Activated CD4-positive, CD25-positive, alpha-beta regulatory T cell treated with anti-CD3 and anti-CD28 coated beads, Interleukin-2, amount 50 U/mL, for 16 hours (primary cell): ENCODE measurements around the gene MAP3K20.

Experiments used
- DNase-seq: peaks from one replicate; pipeline ENCODE4 v3.0.0-alpha.2; 2020; ENCODE audit warnings: low read depth, low spot score

MAP3K20 gene

GRCh38 chr2:173050684-173051083 lies 25.0 kb upstream of the MAP3K20 start:
- no peak for DNase-seq

DNA sequence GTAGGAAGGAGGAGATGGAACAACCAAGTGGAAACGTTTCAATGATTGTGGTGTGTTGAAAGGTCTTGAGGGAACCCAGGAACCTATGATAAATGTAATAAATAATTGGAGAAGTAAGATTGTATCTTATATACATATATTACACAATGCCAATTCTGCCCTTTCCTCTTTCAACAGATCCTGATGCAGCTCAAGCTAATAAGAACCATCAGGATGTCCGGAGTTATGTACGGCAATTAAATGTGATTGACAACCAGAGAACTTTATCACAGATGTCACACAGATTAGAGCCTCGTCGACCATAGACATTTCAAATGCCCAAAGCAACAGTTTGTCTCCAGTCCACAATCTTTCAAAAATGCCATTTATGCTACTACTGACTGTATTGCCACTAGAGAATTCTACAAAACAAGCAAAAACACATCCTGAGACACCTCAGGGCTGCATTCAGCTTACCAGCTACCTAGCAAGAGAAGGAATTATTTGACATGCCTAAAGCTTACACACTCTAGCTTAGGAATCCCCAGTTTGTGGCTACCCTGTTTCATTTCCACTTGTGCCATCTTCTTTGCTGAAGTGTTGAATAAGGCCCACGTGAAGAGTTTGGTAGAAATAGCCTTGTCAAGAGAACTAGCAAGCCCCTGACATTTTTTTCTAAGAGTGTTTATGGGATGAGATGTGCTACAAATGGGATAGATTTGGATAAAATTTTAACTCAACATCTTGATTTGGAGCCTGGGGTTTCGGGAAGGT lies 24.0 kb upstream of the MAP3K20 start:
- no peak for DNase-seq

DNA sequence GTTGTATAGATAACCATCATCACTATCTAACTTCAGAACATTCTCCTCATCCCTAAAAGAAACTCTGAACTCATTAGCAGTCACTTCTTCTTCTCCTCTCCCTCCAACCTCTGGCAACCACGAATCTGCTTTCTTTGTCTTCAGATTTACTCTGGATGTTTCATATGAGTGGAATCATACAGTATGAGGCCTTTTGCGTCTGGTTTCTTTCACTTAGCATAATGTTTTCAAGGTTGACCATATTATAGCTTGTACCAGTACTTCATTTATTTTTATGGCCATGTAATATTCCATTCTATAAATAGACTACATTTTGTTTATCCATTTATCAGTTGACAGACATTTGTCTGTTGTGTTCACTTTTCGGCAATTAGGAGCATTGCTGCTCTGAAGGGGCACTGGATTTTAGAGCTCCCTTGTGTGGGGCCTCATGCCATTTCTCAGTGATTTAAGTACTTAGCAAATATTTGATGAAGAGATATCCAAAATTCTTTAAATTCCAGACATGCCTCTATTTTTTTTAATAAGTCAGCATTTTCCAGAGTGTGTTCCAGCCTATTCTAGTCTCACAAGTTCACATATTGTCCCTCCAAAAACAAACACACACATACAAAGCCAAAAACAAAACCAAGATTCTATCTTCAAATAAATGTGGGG lies 22.5 kb upstream of the MAP3K20 start:
- no peak for DNase-seq

DNA sequence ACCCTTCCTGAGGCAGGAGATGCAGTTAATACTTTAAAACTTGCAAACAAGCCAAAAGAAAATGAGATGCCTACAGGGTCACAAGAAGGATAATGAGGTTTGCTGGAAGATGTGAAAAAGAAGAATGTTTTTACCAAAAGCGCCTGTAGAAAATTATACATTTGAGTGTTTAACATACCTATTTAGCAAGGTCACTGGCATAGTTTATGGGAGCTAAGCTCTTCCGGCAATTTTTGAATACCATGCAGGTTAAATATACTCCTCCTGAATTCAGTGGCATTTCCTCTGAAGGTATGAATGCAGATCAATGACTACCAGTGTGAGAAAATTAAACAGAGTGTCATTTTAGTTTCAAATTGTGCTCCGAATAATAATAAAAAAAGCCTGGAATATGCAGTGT lies 21.2 kb upstream of the MAP3K20 start:
- DNase-seq: no peak

GRCh38 chr2:173056705-173057364 lies 18.8 kb upstream of the MAP3K20 start:
- DNase-seq: no peak

DNA sequence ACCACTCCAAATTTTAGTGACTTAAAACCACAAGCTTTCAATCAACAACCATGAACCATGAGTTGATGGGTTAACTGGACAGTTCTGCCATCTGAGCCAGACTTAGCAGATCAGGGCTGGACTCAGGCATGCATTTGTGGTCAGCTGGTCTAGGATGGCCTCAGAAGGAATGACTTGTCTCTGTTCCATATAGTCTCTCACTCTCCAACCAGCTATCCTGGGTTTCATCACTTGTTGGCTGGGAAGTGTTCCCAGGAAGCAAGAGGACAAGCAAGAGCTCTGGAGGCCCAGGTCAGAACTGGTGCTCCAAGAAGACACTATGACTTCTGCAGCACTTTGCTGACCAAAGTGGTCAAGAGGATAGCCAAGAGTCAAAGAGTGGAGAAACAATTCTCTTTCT lies 17.5 kb upstream of the MAP3K20 start:
- DNase-seq: no peak

DNA sequence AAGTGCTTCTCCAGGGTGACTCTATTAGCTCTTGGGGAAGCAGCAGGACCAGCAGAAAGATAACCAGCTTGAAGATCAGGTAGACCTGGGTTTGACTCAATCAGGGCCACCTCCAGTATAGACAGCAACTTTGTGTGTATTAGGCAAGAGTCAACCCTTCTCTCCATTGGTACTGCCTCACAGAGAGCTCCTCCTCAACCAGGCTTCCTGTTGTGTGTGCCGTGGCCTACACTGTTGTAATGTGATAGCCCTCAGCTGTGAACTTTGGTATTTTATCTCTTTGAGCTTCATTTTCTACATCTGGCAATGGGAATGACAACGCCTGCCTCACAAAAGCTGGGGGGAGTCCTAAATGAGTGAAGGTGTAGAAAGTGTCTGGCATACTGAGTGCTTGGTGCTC lies 17.0 kb upstream of the MAP3K20 start:
- no peak for DNase-seq

DNA sequence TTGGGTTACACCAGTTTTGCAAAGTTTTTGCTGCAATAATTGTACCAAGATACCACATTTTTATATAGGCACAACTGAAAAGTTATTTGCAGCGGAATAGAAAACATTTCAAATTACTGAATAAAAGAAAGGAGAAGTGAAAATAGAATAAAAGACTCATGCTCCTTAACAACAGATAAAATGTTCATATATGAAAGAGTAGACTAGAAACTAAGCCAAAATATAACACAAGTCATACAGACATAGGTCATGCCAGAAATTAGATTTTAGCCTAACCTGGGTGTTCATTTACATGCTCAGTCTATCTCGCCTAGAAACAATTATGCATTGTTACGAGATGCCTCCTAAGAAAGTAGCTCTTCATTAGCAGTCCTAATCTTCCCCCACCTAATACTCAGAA lies 16.4 kb upstream of the MAP3K20 start:
- no peak for DNase-seq

DNA sequence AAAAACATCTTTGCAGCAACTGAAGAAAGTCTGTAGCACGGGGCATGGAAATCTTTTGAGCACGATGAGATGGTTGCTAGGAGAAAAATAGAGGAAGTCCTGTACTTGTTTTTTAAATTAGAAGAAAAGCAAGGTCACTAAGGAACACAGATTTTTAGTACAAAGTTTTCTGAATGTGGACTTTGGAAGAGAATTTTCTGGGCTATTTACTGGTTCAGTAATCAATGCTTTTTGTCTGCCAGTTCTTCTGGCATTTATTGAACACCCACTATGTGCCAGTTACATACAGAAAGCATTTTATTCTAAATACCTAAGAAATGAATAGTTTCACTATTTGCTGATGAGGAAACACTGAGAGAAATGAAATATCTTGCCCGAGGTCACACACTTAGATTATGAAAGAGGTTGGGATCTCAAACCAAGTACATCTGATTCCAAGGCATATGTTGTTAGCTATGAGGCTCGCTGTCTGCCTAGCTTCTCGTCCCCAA lies 15.6 kb upstream of the MAP3K20 start:
- no peak for DNase-seq

DNA sequence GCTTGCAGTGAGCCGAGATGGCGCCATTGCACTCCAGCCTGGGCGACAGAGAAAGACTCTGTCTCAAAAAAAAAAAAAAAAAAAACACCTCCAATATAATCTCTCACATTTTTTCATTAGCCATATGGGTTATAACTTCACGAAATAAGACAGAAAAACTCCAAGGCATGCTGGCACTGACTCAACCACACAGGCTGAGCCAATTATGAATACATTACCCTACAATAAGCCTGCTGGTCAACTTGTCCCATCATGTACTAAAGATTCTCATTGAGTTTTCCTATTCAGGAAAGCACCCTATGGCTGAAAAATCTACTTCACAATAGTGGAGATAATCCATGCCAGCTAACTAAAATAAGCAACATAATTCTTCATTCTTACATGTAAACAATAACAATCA lies 12.8 kb upstream of the MAP3K20 start:
- DNase-seq: no peak

GRCh38 chr2:173064151-173064805 lies 11.4 kb upstream of the MAP3K20 start:
- DNase-seq: no peak

DNA sequence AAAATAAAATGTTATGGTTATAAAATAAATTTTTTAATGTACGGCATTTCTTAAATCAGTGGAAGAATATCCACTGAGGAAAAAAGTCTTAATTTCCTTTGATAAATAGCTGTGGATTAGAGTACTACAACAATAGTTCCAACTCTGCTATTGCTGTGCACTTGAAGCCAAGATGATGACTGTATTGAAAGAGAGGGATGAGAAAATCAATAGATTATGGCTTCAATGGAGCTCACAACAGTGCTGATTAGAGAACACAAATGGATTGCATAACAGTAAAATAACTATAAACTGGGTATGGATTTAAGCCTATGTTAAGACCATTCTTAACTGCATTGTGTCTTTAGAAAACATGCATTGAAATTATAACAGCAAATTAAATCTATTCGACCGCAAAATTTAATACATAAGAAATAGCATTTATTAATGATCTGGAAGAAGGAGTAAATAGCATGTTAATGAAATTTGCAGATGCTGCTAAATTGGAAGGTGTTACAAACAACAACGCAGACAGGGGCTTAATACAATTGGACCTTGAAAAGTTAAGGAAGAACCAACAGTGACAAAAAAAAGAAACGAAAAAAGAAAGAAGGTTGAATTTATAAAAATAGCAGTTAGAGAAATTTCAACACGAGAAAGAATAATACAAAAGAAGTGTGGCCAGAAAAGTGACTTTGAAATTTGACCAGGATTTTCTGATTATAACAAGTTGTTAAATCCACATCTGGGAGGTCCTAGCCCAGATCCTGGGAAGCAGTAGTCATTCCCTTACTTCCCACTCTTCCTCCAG lies 8.6 kb upstream of the MAP3K20 start:
- DNase-seq: no peak

DNA sequence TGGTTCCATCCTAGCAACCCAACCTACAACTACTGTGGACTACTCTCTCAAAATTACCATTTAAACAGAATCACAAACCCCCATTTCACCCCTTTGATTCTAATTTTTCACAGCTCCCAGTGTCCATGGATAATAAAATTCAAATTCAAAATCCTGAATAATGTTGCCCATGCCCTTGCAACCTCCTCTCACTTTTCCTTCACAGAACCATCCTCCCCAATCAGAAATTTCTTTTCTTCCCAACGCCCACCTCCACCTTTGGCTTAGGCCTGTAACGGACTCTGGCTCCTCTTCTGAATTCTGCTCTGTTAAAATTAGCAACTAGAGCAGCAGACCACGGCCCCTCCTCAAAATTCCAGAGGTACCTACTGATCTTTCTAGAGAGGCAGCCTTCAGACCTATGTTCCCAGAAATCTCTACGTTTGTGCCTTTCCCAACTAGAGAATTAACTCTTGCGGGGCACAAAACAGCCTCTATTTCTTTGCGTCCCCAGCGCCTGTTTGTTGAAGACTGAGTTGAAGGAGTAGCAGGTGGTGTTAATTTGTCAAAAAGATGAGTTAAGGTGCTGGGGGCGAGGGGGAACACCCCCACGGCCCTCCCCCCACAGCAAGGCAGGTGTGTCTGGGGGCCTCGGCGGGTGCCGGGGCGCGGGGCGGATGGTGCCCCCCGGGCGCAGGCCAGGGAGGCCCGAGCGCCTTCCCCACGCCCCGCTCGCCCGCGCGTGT lies 428 bp upstream of the MAP3K20 start:
- no peak for DNase-seq

- DNase-seq: no peak
Measured at GRCh38 chr2:173076581-173077345, 1.1 kb downstream of the MAP3K20 start.

GRCh38 chr2:173077506-173078177 lies 2.0 kb downstream of the MAP3K20 start:
- no peak for DNase-seq

GRCh38 chr2:173079141-173079540 lies 3.5 kb downstream of the MAP3K20 start:
- no peak for DNase-seq

- DNase-seq: no peak
Measured at GRCh38 chr2:173079973-173080860, 4.6 kb downstream of the MAP3K20 start.

GRCh38 chr2:173086518-173087213 lies 11.0 kb downstream of the MAP3K20 start:
- DNase-seq: no peak
